ENCODE data around the gene SLAMF8. TPM values are rescaled to one million over a fixed set of nuclear protein-coding genes. Genes with fewer than 3 reads are reported as not detected.
A peak's percentile ranks its signal among the peaks of the same experiment; 100 is the strongest.

Gene SLAMF8
- total RNA-seq (10 to 100 TPM in 1 of 10 donors, 1 to 10 TPM in 4, under 1 TPM in 5; 0.30 to 24.4 (median 0.97) TPM), polyA plus RNA-seq (1 to 10 TPM in 1 of 2 donors, under 1 TPM in 1; 0.95 to 1.4 TPM)
- long read RNA-seq, donor 1, partial matches to known transcripts = 0 of 1 reads
- long read RNA-seq, donor 1, other reads (novel, unspliced or antisense) = 1 of 1 reads
- long read RNA-seq, donor 2, partial matches to known transcripts = 1 of 1 reads
- long read RNA-seq, donor 2, other reads (novel, unspliced or antisense) = 0 of 1 reads
- long read RNA-seq, donor 3 = 0 reads

DNA sequence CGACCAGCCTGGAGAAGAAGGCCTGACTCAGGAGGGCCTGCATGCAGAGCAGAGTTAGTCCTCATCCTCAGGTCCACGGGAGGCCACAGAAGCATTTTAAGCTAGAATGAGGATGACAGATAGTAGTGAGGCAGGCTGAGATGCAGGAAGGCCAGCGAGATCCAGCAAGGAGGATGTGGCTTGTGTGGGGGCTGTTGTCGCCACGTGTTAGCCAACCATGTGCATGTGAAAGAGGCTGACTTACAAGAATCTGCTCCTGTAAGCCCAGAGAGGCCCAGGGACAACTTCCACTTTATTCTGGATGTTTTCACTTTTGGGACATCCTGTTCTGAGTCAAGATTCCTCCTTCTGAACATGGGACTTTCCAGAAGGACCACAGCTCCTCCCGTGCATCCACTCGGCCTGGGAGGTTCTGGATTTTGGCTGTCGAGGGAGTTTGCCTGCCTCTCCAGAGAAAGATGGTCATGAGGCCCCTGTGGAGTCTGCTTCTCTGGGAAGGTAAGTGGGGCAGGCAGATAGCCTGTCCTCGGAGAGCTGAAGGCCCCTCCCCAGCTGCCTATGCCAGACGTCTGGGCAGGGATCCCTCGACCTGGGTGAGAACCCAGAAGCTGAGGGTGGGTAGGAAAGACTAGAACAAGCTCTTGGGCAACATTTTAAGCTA, at the start of gene SLAMF8:
SLAMF8 (plus strand) TSS at position 433 of the 661 bp plus-strand sequence; CDS start at position 459, 26 bp downstream.
- DNase-seq = peak in 1 of 2 donors; percentile 16
- peaks cover 0 to 24% (median 6%) of the 10 kb centered on the region in 7 donors for H3K27me3 ChIP-seq
- H3K4me3 ChIP-seq = peak within 1 kb of the TSS in 1 of 10 donors; percentile 55
- WGBS, 2 donors = 57 to 71% methylated on average over 11 of the region's 11 CpGs
- peak within 1 kb of the TSS in 2 of 10 donors; percentile 25 to 85 for H3K27ac ChIP-seq
- peak in 7 of 8 donors; percentile 31 to 69 (median 43) for ATAC-seq
- intact Hi-C loops (cut with DNase I) = no loop called here
- H3K4me1 ChIP-seq = peaks cover 0 to 73% (median 0%) of the 10 kb centered on the region in 9 donors
- no peak for TF ChIP-seq CTCF (IDR thresholded peaks at IDR 0.05)
- peaks cover 0 to 12% (median 0%) of the 10 kb centered on the region in 9 donors for H3K36me3 ChIP-seq
- H3K9me3 ChIP-seq = no peaks in the 10 kb centered on the region

DNA sequence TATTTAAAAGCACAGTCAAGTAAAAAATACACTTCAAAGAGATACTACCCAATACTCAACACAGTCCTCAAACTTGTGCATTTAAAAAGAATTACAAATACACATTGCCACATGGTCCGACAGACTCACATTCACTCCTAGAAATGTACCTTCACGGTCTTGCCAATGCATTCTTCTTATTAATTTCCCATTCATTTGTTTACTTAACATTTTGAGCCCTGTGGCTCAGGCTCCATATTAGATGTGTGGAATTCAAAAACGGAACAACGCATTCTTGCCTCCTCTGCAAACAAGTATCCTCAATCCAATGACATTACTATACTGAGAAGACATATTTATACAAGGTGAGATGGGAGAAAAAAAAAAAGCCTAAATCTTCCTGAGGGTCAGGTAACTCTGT, 48.4 kb upstream of the SLAMF8 start:
- Histone ChIP-seq H3K4me1 (peaks cover 0 to 45% (median 16%) of the 10 kb centered on the region in 9 donors), H3K27me3 (no peaks in the 10 kb centered on the region), H3K9me3 (no peaks in the 10 kb centered on the region), H3K27ac (peak overlapping the region in 4 of 10 donors; percentile 22 to 67 (median 32)), H3K36me3 (no peaks in the 10 kb centered on the region), H3K4me3 (no peak overlapping the region)
- WGBS, 2 donors = 93 to 94% methylated on average over 4 of the region's 4 CpGs
- no peak for ATAC-seq
- DNase-seq = no peak
- intact Hi-C loops (cut with DNase I) = loop anchor here in 1 of 10 donors (10.0 kb wide), 1 partner anchor 113 kb away; no protein-coding TSS in a partner anchor
- no peak for TF ChIP-seq CTCF (IDR thresholded peaks at IDR 0.05)

DNA sequence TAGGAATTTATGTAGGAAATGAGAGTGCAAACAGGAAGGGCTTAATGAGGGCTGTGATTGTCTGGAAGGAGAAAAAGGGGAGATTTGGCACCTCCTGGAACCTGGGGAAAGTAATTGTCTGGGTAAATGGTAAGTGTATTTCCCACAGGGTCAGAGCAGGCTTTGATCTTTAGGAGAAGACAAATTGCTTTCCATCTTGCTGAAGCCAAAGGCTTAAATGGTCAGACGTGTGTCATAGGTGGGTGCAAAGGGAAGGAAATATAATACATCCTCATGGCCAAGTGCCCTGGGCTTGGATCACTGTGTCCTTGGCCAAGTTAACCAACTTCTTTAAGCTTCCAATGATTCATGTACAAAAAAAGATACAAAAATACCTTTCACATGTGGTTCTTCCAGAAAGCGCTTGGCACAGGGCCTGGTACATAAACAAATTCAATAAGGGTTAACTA, 47.2 kb upstream of the SLAMF8 start:
- no peak for ATAC-seq
- Histone ChIP-seq H3K9me3 (no peaks in the 10 kb centered on the region), H3K36me3 (no peaks in the 10 kb centered on the region), H3K4me1 (peaks cover 0 to 38% (median 16%) of the 10 kb centered on the region in 9 donors), H3K4me3 (no peak overlapping the region), H3K27ac (peak overlapping the region in 4 of 10 donors; percentile 35 to 90 (median 36)), H3K27me3 (no peaks in the 10 kb centered on the region)
- no peak for DNase-seq
- intact Hi-C loops (cut with DNase I) = loop anchor here in 1 of 10 donors (10.0 kb wide), 1 partner anchor 115 kb away; no protein-coding TSS in a partner anchor
- WGBS, 2 donors = 70 to 73% methylated on average over 2 of the region's 2 CpGs
- no peak for TF ChIP-seq CTCF (IDR thresholded peaks at IDR 0.05)
